NCI-H1694 (cell line): Measurements from ENCODE around the gene MED26.

Experiments
- DNase-seq: peaks from one replicate; lab custom pipeline; 2025; lab: John Stamatoyannopoulos, UW

MED26 gene

DNA sequence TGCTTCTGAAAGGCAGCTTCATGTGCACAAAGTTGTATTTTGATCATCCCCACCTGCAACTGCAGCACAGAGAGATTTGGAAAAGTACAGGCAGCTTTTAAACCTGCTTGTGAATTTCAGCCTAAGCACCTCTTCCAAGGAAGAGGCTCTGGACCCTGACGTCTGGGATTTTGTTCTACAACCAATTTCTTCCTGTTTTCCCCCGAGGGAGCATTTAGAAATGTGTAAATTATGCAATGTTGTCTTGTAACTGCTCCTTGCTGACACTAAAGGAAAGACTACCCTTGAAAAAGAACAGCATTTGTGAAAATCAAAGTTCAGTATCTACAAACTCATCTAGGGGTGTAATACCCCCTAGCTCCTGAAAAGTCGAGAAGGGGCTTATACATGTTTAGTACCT is 15.4 kb downstream of the MED26 start:
- DNase-seq = no peak

DNA sequence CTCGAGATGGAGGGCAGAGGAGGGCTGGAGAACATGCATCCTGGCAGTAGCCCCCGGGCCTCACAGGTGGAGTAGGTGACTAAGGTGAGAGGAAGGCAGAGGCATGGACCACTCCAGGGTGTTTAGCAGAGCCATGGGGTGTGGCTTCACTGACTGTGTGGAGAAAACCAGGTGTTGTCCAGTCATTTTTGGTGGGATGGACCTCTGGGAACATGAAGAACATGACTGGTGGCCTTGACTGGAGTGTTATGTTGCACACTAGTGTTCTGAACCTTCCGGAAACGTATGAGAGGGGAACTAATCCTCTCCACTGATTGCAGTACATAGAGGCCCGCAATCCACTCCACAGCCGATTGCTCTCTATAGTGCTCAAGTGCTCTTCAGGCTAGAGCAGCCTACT is 16.9 kb downstream of the MED26 start:
- no peak for DNase-seq

DNA sequence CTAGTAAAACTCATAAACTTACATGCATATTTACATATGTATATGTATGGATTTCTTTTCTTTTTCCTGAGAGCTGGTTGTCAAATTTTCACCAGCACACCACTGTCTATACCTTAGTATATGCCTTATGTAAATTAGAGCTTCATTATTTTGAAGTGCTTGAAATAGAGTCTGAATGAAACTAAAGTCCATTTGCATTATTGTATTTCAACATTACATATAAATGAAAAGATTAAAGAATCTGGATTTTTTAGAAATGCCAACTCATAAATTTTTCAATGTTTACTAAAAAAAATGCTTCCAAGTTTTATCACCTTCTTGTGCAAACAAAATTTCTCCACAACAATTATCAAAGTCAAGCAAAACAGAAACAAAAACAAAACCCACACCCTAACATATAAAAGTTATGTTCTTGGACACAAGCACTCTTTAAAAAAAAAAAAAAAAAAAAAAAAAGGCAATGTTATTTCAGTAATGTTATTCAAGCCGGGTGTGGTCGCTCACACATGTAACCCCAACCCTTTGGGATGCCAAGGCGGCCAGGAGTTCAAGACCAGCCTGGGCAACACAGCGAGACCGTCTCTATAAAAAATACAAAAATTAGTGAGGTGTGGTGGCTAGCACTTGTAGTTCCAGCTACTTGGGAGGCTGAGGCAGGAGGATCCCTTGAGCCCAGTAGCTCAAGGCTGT is 18.3 kb downstream of the MED26 start:
- DNase-seq = no peak

DNA sequence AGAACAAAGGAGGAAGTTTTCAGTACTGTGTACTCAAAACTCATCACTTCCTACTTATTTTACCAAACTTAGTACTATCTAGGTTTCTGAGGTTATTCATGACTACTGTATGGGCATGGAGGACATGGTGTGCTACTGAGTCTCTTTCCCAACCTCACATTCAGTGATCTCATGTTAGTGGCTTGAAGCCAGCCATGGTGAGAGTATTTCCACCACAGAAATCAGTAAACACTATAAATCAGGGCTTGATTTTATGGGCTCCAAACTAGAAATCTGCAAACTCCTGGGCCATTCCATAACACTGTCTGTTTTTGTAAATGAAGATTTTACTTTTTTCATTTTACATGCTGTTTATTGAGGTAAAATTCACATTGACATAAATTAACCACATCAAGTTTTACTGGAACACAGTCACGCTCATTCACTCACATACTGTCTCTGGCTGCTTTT is 19.7 kb downstream of the MED26 start:
- no peak for DNase-seq

DNA sequence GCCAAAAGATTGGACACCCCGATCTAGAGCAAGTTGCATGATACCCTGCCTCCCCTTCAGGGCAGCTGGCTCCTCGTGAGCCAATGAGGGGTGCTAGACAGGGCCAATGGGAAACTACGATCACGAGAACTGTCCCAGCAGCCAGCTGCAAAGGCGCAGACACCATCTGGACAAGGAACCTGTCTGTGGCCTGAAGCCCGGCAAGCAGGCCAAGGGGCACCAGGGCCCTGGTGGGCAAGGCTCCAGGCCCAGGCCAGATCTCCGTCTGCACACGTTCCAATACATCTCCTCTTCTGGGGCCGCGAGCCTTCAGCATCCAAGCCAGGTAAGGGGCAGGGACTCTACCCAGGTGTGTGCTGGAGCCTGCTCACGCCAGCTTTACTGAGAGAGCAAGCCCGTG is 20.2 kb downstream of the MED26 start:
- DNase-seq = no peak

DNA sequence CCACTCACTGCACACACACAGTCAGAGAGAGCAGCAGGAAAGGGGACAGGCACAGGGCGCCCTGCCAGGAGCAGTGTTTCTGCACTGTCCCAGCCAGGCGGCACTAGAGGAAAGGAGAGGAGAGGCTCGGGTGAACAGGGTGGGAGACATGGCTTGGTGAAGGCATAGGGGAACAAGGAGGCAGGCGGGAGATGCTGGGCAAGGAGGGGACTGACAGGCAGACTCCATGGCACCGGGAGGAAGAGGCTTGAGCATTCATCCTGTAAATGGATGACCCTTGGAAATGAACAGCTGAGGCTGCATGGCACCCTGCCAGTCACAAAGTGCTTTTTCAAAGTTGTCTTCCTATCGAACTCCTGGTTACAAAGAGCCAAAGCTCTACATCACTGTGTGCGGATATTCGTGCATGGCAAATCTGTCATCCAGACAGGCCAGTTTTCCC is 22.4 kb downstream of the MED26 start:
- no peak for DNase-seq

DNA sequence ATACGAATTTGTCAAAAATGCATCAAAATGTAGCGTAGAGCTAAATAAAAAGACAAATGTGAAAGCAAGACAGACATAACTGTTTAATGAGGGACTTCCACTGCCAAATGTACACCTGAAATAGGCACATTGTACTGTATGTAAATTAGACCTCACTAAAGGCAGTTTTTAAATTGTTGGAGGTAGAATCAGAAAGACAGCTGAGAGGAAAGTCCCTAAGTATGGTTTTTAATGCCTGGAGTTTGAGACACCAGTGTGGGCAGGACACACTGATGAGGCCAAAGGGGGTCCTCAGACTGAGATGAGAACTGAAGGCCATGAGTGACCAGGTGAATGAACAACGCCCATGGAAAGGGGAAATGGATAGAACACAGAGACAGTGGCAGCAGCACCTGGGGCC is 22.9 kb downstream of the MED26 start:
- no peak for DNase-seq

DNA sequence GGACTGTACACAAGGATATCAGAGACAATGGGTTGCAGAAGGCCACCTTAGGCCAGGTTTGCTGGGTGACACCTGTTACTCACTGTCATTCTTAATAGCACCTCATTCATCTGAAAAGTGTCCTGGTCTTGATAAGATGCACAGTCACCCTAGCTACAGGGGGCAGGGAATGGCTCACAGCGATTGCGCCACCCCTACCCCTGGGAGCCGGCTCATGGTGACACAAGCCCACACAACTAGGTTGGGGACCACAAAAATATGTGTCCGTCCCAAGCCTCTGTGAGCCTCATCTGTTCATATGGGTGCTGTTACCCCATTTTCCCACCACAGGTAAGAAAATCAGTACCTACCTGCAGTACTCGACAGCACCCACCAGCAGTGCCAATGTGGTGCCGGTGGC is 23.4 kb downstream of the MED26 start:
- DNase-seq = no peak

DNA sequence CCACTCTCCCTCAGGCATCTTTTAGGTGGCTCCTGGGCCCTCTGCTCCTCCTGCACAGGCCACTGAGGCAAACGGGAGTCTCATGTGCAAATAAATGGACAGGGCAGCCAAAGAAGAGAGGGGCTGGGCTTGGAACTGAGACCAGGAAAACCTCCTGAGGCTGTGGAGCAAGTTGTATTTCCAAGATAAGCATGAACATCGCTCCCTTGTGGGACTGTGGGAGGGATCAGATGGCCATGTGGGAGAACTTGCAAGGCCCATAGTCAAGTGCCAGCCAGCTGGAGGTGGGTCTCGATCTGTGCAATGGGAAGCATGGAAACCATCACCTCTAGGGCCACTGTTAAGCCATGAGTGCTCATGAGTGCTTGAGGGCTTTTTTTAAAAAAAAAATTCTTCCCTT is 24.9 kb downstream of the MED26 start:
- DNase-seq = no peak

DNA sequence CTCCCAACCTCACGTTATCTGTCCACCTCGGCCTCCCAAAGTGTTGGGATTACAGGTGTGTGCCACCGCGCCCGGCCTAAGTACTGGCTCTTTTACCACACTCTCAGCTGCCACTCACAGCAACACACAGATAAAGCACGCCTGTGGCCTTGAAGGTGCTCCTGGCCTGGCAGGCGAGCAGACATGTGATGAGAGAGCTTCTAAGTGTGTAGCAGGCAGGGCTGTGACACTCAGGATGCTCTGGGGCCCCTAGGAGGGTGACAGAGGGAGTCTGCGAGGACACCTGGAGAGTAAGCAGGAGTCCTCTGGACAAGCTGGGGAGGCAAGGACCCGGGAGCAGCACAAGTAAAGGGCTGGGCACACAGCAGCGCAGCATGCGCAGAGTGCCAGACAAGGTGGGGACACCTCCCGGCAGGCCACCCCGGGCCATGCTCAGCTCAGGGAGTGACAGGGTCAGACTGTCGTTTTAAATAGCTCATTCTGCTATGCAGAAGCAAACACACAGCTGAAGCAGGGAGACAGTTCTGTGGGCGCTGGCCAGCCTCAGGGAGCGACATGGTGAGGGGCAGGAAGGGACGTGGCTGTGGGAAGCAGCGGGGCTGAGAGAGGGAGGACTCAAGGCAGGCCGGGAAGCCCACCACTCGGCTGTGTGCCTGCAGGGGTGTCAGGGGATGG is 26.5 kb downstream of the MED26 start:
- DNase-seq = no peak

DNA sequence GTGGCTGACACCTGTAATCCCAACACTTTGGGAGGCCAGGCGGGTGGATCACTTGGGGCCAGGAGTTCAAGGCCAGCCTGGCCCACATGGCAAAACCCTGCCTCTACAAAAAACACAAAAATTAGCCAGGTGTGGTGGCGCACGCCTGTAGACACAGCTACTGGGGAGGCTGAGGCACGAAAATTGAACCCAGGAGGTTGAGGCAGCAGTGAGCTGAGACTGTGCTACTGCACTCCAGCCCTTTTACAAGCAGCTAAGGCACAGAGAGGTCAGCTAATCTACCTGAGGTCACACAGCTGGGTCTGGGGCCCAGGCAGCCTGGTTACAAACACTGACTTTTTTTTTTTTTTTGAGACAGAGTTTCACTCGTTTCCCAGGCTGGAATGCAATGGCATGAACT is 27.2 kb downstream of the MED26 start:
- no peak for DNase-seq

DNA sequence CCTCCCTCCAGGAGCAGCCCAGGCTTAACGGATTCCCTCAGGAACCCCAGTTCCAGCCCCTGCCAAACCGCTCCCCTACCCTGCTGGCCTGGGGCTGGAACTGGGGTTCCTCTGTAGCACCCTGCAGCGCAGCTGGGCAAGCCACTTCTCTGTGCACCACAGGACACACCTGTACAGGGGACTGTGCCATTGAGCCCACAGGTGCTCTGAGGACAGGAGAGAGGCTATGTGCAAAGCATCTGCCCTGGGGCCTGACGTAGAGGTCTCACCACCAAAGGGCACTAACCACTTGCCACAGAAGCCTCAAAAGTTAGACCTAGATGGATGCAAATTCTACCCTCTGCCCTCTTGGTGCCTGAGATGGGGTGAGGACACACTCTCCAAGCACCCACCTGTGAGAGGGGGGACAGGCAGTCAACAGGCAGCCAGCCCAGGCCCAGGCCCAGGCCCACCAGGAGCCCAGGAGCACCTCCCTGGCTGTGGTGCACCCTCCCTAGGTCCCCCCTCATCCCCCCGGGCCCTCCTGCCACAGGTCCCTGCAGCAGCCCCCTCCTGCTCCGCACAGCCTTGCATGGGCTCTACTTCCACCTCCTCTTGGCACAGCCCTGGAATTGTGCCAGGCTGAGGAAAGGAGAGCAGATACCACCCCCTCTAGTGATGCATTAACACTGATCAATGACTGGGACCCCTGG is 28.2 kb downstream of the MED26 start:
- DNase-seq = no peak

DNA sequence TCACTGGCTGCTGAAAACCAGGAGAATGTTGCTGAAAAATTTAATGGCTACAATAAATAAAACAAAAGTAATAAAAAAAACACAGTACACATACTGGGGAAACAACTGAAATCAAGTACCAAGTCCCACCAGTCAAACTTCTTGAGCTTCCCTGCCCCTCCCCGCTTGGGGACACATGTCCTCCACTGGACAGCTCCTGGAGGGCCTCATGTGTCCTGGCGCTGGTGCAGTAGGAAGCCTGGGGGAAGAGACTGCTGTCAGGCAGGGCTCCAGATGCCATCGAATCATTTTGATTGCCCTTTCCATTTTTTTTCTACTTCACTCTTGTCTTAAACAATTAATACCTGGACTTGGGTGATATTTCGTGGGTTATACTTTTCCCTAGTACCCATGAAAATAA is 29.2 kb downstream of the MED26 start:
- no peak for DNase-seq

DNA sequence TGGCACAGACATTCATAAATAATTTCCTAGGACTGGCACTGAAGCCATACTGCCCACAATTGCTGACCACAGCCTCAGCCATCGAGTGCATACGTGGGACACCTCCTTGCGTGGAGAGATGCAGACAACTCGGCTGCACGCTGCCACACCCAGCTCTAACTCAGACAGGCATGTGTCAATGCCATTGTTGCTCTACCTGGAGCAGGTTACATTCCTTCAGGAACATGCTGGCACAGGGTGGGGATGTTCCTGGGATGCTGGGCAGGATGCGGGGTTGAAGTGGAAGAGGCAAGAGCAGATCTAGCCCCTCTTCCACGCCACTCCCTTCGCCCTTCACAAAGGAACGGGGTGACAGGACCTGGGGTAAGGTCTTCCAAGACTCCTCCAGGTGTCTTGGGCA is 31.6 kb downstream of the MED26 start:
- no peak for DNase-seq

DNA sequence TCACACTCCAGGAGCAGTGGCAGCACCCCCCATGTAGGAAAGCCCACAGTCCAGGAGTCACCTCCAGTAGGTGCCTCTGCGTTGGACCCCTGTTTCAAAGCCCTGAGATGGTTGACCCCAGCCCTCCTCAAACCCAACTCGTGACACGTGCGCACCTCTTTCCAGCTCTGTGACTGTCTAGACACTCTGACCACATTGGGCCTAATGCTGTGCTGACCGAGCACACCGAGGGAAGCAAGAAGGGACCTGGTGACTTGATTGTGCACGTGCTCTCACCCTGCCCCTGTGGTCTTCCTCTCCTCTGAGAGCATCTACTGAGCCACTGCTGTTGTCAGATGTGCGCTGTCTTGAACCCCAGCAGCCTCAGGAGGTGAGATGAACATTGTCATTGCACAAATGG is 32.9 kb downstream of the MED26 start:
- DNase-seq = no peak

DNA sequence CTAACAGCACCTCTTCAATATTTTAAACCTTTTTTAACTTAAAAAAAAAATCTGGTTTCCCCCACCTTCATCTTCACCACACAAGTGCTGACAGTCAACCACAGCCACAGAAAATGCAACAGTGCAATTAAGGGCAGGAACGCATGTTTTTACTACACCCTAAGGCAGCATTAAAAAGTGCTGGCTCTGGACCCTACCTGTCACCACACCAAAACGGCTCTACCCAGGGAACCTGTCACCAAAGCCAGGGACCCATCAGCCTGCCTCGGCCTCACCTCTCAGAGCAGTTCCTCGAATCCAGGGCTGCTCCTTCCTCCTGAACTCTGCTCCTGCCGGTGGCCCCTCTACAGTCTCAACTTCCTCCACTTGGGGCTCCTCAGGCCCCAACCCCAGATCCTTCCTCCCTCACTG is 33.3 kb downstream of the MED26 start:
- no peak for DNase-seq

DNA sequence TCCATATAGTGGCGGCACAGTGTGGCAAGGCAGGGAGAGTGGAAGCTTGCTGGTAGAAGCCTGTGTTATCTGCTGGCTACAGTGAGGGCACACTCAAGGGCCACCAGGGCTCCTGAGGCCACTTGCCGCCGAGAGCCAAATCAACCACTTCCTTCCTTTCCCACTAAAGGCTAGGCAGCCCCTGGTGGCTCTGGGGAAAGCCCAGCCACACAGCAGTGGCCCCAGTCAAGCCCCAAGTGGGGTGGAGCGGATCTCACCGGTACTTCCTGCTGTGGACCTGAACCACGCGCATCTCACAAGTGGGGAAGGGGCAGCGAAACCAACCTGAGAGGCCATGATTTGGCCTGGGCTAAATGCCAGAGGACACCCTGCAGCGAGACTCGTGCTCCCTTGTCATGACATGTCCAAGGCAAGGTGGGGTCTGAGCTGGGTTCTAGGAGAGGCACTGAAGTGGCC is 33.8 kb downstream of the MED26 start:
- DNase-seq = no peak

DNA sequence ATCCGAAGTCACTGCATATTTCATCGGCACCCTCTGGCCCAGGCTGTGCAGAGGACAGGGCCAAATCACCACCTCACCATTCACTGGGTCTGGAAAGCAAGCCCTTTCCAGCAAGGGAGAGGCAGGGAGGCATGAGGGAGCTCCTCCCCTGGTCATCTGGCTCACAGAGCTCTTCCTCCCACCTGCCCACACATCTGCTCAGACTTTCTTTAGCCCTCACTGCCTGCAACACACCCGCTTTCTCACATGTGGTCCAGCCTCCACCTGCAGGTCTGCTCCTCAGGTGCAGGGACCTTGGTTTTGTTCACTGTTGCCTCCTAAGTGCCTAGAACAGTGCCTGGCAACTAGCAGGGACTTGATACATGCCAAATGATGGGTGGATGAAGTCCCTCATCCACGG is 34.8 kb downstream of the MED26 start:
- no peak for DNase-seq

DNA sequence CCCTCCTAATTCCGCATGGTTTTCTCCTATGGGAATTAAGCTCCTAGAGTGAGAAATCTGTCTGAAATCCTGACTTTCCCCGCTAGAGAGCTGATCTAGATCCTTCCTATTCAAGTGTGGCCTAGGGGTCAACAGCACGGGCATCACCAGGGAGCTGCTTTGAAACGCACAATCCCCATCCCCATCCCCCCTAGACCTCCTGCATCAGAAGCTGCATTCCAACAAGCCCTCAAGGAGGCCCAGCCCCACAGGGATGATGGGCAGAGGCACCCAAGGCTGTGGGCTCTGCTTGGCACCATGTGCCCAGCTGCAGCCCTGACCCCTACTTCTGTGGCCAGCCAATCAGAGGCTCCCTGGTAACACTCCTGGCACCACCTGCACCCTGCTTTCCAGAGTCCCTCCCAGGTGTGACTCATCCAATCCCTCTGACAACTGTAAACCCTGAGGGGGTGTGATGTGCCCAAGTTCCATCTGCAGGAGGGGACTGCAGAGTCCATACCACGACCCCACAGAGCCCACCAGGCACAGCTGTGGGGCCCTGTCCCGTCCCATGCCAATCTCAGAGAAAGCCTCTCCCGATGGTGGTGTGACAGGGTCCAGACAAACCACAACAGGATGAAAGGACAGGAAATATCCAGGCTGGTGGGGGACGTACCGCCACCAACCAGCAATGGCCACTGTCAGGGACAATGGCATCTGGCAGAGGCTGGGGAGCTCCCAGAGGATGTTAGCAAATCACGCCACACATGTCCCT is 36.0 kb downstream of the MED26 start:
- DNase-seq = no peak

DNA sequence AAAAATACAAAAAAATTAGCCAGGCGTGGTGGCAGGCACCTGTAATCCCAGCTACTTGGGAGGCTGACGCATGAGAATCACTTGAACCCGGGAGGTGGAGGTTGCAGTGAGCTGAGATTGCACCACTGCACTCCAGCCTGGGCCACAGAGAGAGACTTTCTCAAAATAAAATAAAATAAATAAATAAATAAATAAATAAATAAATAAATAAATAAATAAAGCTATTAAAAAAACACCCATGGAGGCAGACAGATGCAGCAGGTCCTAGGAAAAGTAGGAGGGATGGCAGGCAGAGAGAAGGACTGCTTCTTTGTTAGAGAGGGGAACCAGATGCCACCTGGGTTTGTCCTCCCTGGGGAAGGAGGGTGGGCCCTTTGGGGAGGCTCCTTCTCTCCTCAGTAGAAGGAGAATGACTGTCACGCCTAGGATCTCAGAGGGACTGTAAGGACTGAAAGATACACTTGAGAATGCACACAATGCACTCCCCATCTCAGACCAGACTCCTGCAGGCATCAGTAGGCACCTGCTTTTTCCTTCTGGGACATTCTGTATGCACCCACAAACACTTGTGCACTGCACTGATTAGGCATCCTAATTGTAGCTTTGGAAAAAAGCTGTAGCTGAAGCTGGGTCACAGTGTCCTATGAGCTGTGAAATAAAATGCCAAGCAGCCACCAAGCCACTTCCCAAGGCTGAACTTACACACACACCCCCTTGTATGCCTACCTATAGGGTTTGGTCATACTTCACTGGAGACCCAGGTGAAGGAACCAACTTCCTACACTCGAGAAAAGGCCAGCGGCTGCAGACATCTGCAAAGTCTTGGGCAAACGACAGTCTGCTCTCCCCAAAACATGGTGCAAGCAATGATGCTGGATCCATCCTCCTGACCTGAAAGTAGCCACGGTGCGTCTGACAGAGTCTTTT is 36.9 kb downstream of the MED26 start:
- DNase-seq = no peak

DNA sequence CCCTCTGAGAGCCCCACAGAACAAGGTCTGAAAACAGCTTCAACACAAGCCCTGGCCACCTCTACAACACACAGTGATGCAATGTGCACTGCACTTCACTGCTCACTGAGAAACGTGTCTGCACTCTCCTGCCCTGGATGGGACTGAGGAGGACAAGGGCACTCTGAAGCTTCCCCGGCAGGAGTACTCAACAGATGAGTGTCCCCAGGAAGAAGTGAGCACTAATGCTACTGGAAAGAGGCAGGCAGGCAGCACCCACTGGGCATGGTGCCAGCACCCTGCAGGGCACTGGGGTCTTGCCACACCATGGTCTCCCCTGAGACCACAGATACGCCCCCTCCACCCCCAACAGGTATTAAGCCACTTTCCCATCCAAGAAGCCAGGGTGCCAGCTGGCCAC is 38.1 kb downstream of the MED26 start:
- no peak for DNase-seq
